ENCODE results near the gene SMIM36.
"Not testable (repeated sequence)": the region's sequence is repeated elsewhere in the genome, so short reads cannot be mapped to it uniquely, and the experiment has no call there.

Gene SMIM36

GRCh38 chr17:55448681-55449080, 62.6 kb downstream of the SMIM36 start:
- no peak for TF ChIP-seq CTCF (conservative IDR thresholded peaks at IDR 0.05; ENCODE audit: low read depth, low read length)
- DNase-seq (ENCODE audit: low read depth) = no peak
- H3K4me3 ChIP-seq (ENCODE audit: low read length) = no peak overlapping the region

GRCh38 chr17:55446581-55447205, 64.6 kb downstream of the SMIM36 start:
- no peak for DNase-seq (ENCODE audit: low read depth)
- no peak overlapping the region for H3K4me3 ChIP-seq (ENCODE audit: low read length)
- TF ChIP-seq CTCF (conservative IDR thresholded peaks at IDR 0.05; ENCODE audit: low read depth, low read length) = no peak

GRCh38 chr17:55446004-55446403, 65.2 kb downstream of the SMIM36 start:
- DNase-seq (ENCODE audit: low read depth) = not testable (repeated sequence)

GRCh38 chr17:55444471-55445441, 66.5 kb downstream of the SMIM36 start:
- no peak overlapping the region for H3K4me3 ChIP-seq (ENCODE audit: low read length)
- DNase-seq (ENCODE audit: low read depth) = no peak
- TF ChIP-seq CTCF (conservative IDR thresholded peaks at IDR 0.05; ENCODE audit: low read depth, low read length) = no peak

More at GRCh38 chr17:55446004-55446403, 65.2 kb downstream of the SMIM36 start:
- H3K4me3 ChIP-seq (ENCODE audit: low read length) = not testable (repeated sequence)

GRCh38 chr17:55443904-55444303, 67.3 kb downstream of the SMIM36 start:
- no peak for DNase-seq (ENCODE audit: low read depth)
- no peak for TF ChIP-seq CTCF (conservative IDR thresholded peaks at IDR 0.05; ENCODE audit: low read depth, low read length)
- no peak overlapping the region for H3K4me3 ChIP-seq (ENCODE audit: low read length)

- no peak for DNase-seq (ENCODE audit: low read depth)
- H3K4me3 ChIP-seq (ENCODE audit: low read length) = no peak overlapping the region
- TF ChIP-seq CTCF (conservative IDR thresholded peaks at IDR 0.05; ENCODE audit: low read depth, low read length) = no peak
These were observed 68.1 kb downstream of the SMIM36 start for GRCh38 chr17:55442953-55443683.

GRCh38 chr17:55442462-55442861, 68.8 kb downstream of the SMIM36 start:
- no peak for TF ChIP-seq CTCF (conservative IDR thresholded peaks at IDR 0.05; ENCODE audit: low read depth, low read length)
- DNase-seq (ENCODE audit: low read depth) = no peak
- no peak overlapping the region for H3K4me3 ChIP-seq (ENCODE audit: low read length)
